IPS-20b (cell line): ENCODE measurements around the gene DNAH6.
"Not testable (repeated sequence)": the region's sequence is repeated elsewhere in the genome, so short reads cannot be mapped to it uniquely, and the experiment has no call there.

Experiments
- H3K27ac ChIP-seq: one replicate; pipeline ENCODE4 v1.5.1; 2013; ENCODE audit warnings: low read length
- H3K27me3 ChIP-seq: 2 replicates; pipeline ENCODE4 v1.6.1; 2013; ENCODE audit warnings: mild to moderate bottlenecking, low read length, inconsistent platforms; ENCODE audit not compliant: insufficient read depth
- H3K36me3 ChIP-seq: 2 replicates; pipeline ENCODE4 v1.6.1; 2013; ENCODE audit warnings: low read depth, mild to moderate bottlenecking, inconsistent platforms, low read length, moderate library complexity; ENCODE audit not compliant: insufficient read depth
- H3K4me1 ChIP-seq: 2 replicates; pipeline ENCODE4 v1.6.1; 2013; ENCODE audit warnings: mild to moderate bottlenecking, control low read depth, inconsistent platforms, low read length, moderate library complexity; ENCODE audit not compliant: insufficient read depth
- H3K4me3 ChIP-seq: 2 replicates; pipeline ENCODE4 v1.5.1; 2013; ENCODE audit warnings: mild to moderate bottlenecking, low read length, inconsistent platforms
- H3K9ac ChIP-seq: 2 replicates; pipeline ENCODE4 v1.6.1; 2013; ENCODE audit warnings: low read depth, mild to moderate bottlenecking, inconsistent platforms, low read length, moderate library complexity
- H3K9me3 ChIP-seq: 2 replicates; pipeline ENCODE4 v1.6.1; 2013; ENCODE audit warnings: mild to moderate bottlenecking, low read depth, low read length, inconsistent platforms; ENCODE audit not compliant: insufficient read depth

The DNAH6 gene

DNA sequence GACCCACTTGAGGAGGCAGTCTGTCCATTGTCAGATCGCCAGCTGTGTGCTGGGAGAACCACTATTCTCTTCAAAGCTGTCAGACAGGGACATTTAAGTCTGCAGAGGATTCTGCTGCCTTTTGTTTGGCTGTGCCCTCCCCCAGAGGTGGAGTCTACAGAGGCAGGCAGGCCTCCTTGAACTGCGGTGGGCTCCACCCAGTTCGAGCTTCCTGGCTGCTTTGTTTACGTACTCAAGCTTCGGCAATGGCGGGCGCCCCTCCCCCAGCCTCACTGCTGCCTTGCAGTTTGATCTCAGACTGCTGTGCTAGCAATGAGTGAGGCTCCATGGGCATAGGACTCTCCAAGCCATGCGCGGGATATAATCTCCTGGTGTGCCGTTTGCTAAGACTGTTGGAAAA lies 5.3 kb upstream of the DNAH6 start:
- not testable (repeated sequence) for H3K27ac ChIP-seq, H3K4me1 ChIP-seq, H3K27me3 ChIP-seq, H3K9ac ChIP-seq, H3K4me3 ChIP-seq, H3K36me3 ChIP-seq
- peaks cover 16% of the 10 kb centered on the region for H3K9me3 ChIP-seq

DNA sequence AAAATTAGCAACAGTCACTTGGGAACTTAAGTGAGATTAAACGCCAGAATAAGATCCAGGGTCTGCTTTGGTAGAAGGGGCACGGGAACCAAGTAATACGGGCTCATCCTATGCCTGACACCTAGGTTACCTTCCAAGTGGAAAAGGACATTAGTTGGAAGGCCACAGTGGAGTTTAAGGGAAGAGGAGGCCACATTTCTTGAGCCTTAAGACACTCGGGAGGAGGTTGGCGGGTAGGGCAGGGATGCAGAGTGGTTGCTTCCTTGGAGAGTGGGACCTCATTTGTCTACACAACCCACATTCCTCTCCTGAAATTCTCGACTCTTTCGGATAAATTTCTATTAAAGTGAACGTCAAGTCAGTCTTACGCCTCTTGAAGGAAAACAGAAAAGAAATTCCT lies 510 bp upstream of the DNAH6 start:
- Histone ChIP-seq H3K36me3 (no peaks in the 10 kb centered on the region), H3K4me3 (peak overlapping the region; percentile 77), H3K9ac (peak overlapping the region; percentile 46; the same call in 1 of the 2 replicates), H3K27me3 (peaks cover 10% of the 10 kb centered on the region; the same call in 1 of the 2 replicates), H3K9me3 (peaks cover 16% of the 10 kb centered on the region), H3K4me1 (peaks cover 4% of the 10 kb centered on the region; the same call in 1 of the 2 replicates), H3K27ac (no peak overlapping the region)

DNA sequence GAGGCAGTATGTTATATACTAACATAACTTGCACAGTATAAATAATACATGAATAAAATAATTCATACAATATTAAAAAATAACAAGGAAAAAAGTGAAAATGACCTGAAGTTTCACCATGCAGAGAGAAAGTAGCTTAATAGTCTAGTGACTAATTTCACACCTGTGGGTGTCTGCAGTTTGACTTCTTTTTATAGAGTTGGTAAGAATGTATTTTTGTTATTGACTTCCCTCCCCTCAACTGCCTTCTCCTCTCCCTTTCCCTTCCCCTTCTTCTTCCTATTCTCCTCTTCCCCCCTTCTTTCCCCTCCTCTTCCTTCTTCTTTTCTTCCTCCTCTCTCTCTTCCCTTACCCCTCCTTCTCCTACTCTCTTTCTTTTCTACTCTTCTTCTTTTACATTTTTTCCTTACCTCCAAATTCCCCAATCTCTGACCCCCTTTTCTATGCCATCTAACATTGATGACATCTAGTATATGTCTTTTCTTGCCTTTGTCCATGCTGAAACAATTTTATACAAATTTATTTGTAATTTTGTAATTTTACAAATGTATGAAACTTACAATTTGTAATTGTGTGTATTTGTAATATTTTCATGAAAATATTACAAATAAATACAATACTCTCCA lies 3.1 kb downstream of the DNAH6 start:
- Histone ChIP-seq H3K27ac (no peak overlapping the region), H3K9ac (no peak overlapping the region), H3K36me3 (no peaks in the 10 kb centered on the region), H3K27me3 (peaks cover 10% of the 10 kb centered on the region; the same call in 1 of the 2 replicates), H3K9me3 (no peaks in the 10 kb centered on the region), H3K4me3 (no peak overlapping the region), H3K4me1 (peaks cover 4% of the 10 kb centered on the region; the same call in 1 of the 2 replicates)

DNA sequence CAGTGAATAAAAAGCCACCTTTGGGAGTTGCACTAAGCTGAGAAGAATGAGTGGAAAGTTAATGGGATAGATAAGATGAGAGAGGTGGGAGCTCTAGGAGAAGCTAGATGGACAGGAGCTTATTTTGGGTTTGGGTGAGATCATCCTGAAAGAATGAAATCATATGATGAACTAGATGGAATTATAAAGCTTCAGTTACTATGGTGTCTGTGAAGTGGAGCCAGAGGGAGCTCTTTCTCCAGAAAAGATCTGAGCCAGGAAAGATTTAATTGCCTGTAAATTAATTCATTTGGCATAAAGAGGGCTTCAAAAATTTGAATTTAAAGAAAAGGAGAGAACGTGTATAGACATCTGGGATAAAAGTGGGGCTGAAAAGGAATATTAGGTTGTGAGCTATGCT lies 10.3 kb downstream of the DNAH6 start:
- H3K4me3 ChIP-seq = no peak overlapping the region
- H3K4me1 ChIP-seq = no peaks in the 10 kb centered on the region
- no peaks in the 10 kb centered on the region for H3K36me3 ChIP-seq
- no peak overlapping the region for H3K9ac ChIP-seq
- H3K27me3 ChIP-seq = no peaks in the 10 kb centered on the region
- H3K27ac ChIP-seq = no peak overlapping the region
- H3K9me3 ChIP-seq = no peaks in the 10 kb centered on the region

DNA sequence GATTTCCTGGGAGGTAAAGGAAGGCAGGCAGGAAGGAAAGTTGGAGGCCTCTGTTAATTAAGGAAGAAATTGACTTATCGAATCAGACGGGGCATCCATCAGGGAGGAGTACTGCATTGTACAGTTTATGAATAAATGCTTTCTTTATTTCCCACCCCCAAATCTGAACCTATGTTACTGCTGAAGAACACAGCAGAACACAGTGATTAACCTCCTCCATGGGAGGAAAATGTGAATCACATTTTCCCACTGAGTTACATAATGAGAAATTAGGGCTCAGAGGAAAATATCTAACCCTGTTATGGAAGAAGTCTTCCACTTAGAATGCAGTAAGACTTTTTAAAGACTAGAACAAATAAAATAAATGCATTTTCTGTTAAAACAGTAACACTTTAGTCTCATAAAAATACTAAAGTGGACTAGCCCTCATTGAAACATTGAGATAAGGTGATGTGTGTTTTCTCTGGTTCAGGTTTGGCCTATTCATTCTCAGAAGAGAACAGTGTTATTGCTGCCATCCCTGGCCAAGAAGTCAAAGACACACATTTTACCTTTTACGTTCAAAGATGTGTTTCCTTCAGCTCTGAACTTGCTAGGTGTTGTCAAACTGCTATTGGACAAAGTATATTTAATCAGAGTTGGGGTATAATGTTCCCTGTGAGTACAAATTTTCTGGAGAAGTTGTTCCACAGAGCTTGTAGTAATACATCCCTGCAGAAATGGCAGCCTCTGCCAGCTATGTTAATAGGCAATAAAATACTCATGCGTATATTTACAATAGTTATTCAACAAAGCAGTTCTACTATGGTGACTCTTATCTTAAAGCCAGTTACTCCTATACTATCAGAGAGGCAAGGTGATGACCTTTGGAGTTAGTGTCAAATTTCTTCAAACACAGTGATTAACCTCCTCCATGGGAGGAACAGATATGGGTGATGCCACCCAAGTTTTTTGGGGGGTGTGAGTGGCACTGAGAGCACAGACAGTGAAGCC lies 11.1 kb downstream of the DNAH6 start:
- no peaks in the 10 kb centered on the region for H3K36me3 ChIP-seq
- no peaks in the 10 kb centered on the region for H3K4me1 ChIP-seq
- H3K27ac ChIP-seq = no peak overlapping the region
- no peak overlapping the region for H3K9ac ChIP-seq
- H3K9me3 ChIP-seq = no peaks in the 10 kb centered on the region
- no peak overlapping the region for H3K4me3 ChIP-seq
- no peaks in the 10 kb centered on the region for H3K27me3 ChIP-seq

DNA sequence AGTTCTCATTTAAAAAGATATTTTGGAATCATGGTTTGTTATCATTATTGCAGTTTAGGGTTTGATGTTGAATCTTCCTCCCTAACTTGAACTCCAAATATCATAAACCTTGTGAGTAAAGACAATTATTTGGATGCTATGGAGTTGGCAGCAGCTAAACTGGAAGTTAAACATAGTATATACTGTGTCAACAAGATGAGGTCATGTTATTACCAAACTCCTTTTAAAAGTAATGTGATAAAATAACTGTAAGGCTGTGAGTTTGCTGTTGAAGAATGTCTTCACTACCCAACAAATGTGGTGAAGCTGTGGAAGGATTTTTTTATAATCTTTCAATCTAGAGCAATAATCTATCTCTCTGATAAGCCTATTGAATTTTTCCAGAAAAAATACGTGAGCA lies 16.0 kb downstream of the DNAH6 start:
- Histone ChIP-seq H3K9me3 (no peaks in the 10 kb centered on the region), H3K27ac (no peak overlapping the region), H3K9ac (no peak overlapping the region)

DNA sequence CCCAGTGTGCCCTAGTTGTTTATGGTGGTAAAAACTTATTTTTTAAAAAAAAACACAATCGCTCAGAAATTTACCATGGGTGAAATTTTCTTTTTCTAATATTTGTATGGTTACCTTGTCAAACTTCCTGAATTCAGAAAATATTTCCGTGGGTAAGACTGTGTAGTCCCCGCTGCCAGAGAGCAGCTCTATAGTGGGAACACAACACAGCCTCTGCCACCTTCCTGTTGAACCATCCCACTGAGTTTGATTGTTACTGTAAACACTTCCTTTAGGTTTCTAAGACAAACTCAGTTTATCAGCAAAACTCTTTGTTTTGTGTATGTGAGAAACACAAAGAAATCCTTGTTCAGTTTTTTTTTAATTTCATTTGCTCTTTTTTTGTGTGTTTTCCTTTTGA lies 17.9 kb downstream of the DNAH6 start:
- peaks cover 13% of the 10 kb centered on the region for H3K4me1 ChIP-seq
- no peaks in the 10 kb centered on the region for H3K27me3 ChIP-seq
- no peaks in the 10 kb centered on the region for H3K9me3 ChIP-seq
- no peak overlapping the region for H3K9ac ChIP-seq
- no peak overlapping the region for H3K4me3 ChIP-seq
- no peaks in the 10 kb centered on the region for H3K36me3 ChIP-seq
- H3K27ac ChIP-seq = no peak overlapping the region

More for the DNA sequence above, 16.0 kb downstream of the DNAH6 start:
- Histone ChIP-seq H3K27me3 (no peaks in the 10 kb centered on the region), H3K36me3 (no peaks in the 10 kb centered on the region), H3K4me3 (no peak overlapping the region), H3K4me1 (peaks cover 5% of the 10 kb centered on the region; the same call in 1 of the 2 replicates)

DNA sequence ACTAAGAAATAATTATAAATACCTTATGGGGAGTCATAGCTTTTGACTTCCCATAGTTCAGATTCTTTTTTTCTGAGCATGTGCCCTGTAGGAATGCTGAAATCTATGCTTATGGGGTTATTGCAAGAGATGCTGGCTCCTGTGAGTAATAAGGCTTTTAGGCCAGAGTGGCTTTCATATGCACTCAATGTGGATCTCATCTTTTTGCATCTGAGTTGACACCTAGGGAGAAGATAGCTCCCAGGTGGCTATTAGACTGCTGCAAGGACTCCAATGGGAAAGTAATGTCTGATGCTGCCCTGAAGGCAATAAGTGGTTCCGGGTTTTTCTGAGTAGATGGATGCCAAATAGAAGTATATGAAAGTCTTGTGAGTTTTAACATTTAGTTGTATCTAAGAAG lies 21.0 kb downstream of the DNAH6 start:
- H3K4me1 ChIP-seq = peaks cover 13% of the 10 kb centered on the region
- no peak overlapping the region for H3K4me3 ChIP-seq
- H3K27ac ChIP-seq = no peak overlapping the region
- no peaks in the 10 kb centered on the region for H3K9me3 ChIP-seq
- H3K9ac ChIP-seq = no peak overlapping the region
- H3K36me3 ChIP-seq = no peaks in the 10 kb centered on the region
- H3K27me3 ChIP-seq = no peaks in the 10 kb centered on the region

DNA sequence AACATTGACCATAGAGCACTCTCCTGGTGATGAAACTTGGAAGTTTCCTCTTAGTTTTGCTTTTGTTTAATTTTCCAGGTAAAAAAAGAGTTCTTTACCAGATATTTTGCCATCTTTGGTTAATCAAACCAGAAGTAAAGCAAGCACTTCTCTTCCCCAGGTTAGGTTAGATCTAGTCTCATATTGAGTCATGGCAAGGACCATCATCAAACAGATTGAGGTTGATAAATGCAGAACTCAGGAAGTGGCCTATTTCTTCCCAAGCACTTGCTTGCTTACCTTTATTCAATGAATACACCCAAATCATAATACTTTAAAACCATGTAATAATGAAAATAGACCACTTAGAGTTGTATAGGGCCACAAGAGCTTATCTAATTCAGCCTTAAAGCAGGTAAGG lies 23.4 kb downstream of the DNAH6 start:
- no peaks in the 10 kb centered on the region for H3K36me3 ChIP-seq
- H3K4me1 ChIP-seq = peaks cover 13% of the 10 kb centered on the region
- H3K9ac ChIP-seq = no peak overlapping the region
- no peak overlapping the region for H3K27ac ChIP-seq
- no peaks in the 10 kb centered on the region for H3K27me3 ChIP-seq
- no peak overlapping the region for H3K4me3 ChIP-seq
- no peaks in the 10 kb centered on the region for H3K9me3 ChIP-seq

DNA sequence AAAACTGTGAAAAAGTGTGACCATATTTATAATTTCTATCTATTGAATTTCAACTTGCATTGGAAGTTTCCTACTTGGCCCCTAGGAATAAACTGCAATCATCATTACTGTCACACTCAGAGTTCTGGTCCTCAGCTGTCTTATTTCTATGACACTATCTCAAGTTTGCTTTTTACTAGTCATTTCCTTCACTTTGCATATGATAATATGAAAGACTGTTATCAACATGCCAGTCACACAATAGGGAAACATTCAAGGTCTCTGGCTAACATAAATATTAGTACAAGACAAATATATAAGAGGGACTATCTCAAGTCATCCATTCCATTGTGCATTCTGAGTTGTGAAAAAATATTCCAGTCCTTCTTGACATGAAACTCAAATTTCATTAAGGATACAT lies 28.7 kb downstream of the DNAH6 start:
- Histone ChIP-seq H3K4me3 (no peak overlapping the region), H3K36me3 (no peaks in the 10 kb centered on the region), H3K27ac (no peak overlapping the region), H3K4me1 (no peaks in the 10 kb centered on the region), H3K9me3 (no peaks in the 10 kb centered on the region), H3K9ac (no peak overlapping the region), H3K27me3 (no peaks in the 10 kb centered on the region)

DNA sequence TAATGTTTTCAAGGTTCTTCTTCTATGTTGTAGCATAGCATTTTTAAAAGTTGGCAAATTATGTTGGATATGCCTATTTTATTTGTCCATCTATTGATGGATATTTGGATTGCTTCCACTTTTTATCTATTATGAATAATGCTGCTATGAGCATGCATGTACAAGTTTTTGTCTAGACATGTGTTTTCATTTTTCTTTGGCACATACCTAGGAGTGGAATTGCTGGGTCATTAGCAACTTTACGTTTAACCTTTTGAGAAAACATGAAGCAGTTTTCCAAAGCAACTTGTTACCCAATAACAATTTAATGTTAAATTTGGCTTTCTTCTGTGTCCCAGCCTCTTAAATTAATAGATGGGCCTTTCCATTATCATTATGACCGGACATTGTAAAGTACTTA lies 30.3 kb downstream of the DNAH6 start:
- Histone ChIP-seq H3K4me3 (no peak overlapping the region), H3K27me3 (no peaks in the 10 kb centered on the region), H3K4me1 (no peaks in the 10 kb centered on the region), H3K27ac (no peak overlapping the region), H3K9me3 (no peaks in the 10 kb centered on the region), H3K36me3 (no peaks in the 10 kb centered on the region), H3K9ac (no peak overlapping the region)

DNA sequence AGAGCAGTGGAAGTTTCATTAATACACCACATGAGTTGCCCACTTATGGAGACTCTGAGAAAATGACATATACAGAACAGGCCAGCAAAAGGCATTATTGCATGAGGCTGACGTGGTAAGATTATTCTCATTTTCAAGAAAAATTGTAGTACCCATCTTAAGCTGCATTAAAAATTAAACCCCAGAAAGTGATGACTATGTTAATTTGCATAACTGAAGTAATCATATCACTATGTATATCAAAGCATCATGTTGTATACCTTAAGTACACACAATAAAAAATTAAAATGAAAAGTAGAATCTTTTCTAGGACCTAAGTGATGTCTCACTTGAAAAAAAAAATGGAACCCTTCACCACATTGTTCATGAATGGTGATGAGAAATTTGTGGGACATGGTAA lies 32.0 kb downstream of the DNAH6 start:
- no peak overlapping the region for H3K27ac ChIP-seq
- no peaks in the 10 kb centered on the region for H3K36me3 ChIP-seq
- no peak overlapping the region for H3K9ac ChIP-seq
- no peaks in the 10 kb centered on the region for H3K27me3 ChIP-seq
- H3K9me3 ChIP-seq = no peaks in the 10 kb centered on the region
- H3K4me3 ChIP-seq = no peak overlapping the region
- no peaks in the 10 kb centered on the region for H3K4me1 ChIP-seq
